MM.1S (cell line): ENCODE results near the gene EIF4H.

Source experiments
- EZH2phosphoT487 ChIP-seq: fragments of 300-600 bp; sonication (generic); IDR thresholded peaks from 2 replicates; pipeline ENCODE4 v1.6.1; 2018; ENCODE audit warnings: antibody characterized with exemption, low read length
- TF ChIP-seq, protein P1 (sequence below): fragments of 300-600 bp; sonication (generic); IDR thresholded peaks from 2 replicates; pipeline ENCODE4 v1.5.1; 2016; ENCODE audit warnings: antibody characterized with exemption, low read length, mixed read lengths

DNA sequence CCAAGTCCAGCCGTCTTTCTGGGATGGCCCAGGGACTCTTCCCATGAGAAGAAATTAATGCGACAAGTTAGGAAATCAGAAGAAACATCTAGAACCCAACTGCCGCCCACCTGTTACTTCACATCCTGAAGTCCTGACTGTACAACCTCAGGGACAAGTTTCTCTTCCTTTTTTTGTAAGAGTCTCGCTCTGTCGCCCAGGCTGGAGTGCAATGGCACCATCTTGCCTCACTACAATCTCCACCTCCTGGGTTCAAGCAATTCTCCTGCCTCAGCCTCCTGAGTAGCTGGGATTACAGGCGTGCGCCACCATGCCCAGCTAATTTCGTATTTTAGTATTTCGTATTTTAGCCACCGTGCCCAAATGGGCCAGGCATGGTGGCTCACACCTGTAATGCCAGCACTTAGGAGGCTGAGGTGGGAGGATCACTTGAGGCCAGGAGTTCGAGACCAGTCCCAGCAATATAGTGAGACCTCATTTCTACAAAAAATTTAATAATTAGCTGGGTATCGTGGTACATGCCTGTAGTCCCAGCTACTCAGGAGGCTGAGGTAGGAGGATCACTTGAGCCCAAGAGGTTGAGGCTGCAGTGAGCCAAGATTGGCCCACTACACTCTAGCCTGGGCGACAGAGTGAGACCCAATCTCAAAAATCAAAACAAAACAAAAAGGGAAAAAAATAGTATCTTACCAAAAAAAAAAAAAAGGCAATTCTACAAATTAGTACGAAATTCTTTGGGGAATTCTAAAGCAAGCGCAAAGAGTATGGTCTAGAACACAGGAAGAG, 56.5 kb downstream of the EIF4H start:
- TF ChIP-seq, protein P1, sequence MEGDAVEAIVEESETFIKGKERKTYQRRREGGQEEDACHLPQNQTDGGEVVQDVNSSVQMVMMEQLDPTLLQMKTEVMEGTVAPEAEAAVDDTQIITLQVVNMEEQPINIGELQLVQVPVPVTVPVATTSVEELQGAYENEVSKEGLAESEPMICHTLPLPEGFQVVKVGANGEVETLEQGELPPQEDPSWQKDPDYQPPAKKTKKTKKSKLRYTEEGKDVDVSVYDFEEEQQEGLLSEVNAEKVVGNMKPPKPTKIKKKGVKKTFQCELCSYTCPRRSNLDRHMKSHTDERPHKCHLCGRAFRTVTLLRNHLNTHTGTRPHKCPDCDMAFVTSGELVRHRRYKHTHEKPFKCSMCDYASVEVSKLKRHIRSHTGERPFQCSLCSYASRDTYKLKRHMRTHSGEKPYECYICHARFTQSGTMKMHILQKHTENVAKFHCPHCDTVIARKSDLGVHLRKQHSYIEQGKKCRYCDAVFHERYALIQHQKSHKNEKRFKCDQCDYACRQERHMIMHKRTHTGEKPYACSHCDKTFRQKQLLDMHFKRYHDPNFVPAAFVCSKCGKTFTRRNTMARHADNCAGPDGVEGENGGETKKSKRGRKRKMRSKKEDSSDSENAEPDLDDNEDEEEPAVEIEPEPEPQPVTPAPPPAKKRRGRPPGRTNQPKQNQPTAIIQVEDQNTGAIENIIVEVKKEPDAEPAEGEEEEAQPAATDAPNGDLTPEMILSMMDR: no peak
- TF ChIP-seq EZH2phosphoT487: no peak
